GM21825 (cell line): ENCODE results near the gene SLC18B1.
"Not testable (repeated sequence)": the region's sequence is repeated elsewhere in the genome, so short reads cannot be mapped to it uniquely, and the experiment has no call there.

Experiments used
- ATAC-seq: cut with Tn5 transposase; IDR thresholded peaks from one replicate; pipeline ENCODE4 v1.9.1; 2021; ENCODE audit warnings: mild to moderate bottlenecking, moderate library complexity; ENCODE audit not compliant: unreplicated experiment

SLC18B1 gene

DNA sequence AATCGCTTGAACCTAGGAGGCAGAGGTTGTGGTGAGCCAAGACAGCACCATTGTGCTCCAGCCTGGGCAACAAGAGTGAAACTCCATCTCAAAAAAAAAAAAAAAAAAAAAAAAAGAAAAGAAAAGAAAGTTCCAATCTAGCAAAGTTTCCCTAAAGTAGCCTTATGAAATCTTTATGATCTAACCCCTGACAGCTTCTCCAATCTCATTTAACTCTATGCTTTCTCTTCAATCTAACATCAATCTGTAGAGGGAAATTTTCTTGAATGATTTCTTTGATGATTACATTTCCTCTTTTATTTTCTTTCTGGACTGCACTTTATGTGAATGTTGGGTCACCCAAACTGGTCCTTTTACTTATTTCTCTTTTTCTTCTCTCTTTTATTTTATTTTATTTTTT, 2.2 kb upstream of the SLC18B1 start:
- ATAC-seq: no peak

DNA sequence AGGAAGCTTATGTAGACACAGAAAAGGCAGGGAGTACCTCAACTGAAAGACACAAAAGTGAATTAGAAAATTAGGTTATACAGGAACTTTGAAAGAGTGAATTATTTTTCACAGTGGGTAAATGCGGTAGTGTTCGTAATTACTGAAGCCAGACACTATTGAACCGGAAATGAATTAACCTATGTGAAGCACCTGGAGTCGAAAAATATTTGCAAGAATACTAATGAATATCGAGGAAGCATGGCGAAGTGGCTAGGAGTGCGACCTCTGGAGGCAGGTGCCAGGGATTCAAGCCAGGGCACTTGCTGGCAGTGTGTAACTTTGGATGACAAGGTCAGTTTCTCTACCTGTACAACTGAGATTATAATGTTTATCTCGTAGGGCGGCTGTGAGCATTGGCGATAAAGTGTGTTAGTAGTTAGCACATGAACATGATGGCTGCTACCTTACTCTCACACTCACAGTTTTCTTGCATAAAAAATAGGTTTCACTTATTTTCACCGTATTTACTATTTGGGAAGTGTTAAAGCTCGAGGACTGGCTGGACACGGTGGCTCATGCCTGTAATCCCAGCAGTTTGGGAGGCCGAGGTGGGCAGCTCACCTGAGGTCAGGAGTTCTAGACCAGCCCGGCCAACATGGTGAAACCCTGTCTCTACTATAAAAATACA, 567 bp upstream of the SLC18B1 start:
- peak; percentile 90 for ATAC-seq

DNA sequence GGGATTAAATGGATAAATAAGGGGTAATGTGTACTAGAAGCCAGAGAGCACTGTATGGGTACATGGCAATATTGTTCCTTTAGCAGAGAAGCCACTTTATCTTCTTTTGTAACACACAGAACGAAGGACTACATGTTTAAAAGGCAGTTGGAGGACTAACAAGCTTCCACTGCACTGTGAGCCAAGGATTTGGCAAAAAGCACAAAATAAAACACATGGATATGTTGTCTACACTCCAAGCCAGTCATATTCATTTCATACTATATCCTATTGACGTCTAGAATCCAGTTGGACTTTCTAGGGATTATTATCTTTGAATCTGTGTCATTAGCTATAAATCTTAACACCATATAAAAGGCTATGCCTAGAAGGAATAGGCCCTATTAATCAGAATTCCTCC, 3.0 kb downstream of the SLC18B1 start:
- no peak for ATAC-seq

DNA sequence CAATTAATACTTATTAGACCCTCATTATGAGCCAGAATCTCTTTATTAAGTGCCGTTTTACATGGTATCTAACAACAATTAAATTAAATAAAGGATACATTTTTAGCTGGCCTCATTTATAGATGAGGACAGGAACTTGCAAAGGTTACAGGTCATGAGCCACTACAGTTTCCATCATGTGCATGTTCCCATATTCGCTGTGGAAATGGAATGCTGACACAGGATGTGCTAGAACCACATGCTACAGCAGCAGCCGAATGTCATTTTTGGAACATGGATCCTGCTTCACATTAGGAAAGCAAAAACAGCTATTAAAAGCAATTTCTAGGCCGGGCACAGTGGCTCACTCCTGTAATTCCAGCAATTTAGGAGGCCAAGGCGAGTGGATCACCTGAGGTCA, 5.9 kb downstream of the SLC18B1 start:
- ATAC-seq: no peak

- ATAC-seq: no peak
Observed at GRCh38 chr6:132790450-132790849, 8.0 kb downstream of the SLC18B1 start.

GRCh38 chr6:132789396-132789776, 9.1 kb downstream of the SLC18B1 start:
- ATAC-seq: no peak

- ATAC-seq: no peak
Observed at GRCh38 chr6:132788658-132789395, 9.6 kb downstream of the SLC18B1 start.

- no peak for ATAC-seq
Observed at GRCh38 chr6:132785936-132786335, 12.5 kb downstream of the SLC18B1 start.

DNA sequence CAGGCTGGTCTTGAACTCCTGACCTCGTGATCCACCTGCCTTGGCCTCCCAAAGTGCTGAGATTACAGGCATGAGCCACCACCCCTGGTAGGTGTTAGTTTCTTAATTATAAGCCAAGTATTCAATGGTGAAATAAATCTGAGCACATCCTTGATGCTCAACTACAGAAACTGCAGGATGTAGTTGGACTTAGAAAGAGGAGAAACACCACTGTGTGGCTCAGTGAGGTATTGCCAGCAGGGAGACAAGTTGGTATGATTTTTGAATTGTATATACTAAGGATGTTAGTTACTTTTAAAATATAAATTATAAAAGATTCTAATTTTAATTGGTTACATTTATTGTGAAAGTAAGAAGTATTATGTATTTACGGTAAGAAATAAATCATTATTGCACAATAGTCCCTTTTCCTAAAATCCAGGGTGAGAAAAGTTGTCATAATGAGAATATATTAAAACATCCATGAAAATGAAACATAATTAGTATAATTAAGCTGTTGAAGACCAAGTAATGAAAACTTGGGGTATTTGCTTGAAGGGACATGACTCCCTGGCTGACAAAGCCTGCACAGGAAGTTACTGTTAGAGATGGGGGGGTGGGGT, 17.6 kb downstream of the SLC18B1 start:
- ATAC-seq: no peak

DNA sequence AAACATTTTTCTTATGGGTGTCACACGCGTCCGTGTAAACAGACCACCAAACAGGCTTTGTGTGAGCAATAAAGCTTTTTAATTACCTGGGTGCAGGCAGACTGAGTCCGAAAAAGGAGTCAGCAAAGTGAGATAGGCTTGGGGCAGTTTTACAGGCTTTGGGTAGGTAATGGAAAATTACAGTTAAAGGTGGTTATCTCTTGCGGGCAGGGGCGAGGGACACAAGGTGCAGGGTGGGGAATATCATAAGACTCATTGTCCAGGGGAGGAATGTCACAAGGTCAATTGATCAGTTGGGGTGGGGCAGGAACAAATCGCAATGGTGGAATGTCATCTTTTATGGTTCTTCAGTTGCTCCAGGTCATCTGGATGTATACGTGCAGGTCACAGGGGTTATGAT, 20.6 kb downstream of the SLC18B1 start:
- ATAC-seq: not testable (repeated sequence)

DNA sequence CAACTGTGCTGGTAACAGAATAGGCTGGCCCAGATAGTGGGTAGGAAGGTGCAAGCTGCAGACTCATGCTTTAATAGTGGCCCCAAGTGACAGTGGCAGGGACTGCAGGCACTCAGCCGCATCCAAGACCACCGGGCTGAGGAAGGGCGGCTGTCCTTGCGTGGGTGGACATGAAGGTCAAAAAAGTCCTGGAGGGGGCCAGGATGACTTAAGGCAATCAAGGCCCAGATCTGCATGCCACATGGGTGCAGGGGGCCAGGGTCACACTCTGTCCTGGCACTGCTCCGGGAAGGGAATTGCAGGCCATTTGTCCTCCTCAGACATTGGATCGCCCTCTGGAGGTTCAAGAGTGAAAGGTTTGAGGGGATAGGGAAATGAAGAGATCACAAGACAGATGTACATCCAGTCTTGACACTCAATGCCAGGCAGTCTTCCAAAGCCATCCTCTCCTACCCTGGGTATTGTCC, 30.4 kb downstream of the SLC18B1 start:
- peak; percentile 74 for ATAC-seq

DNA sequence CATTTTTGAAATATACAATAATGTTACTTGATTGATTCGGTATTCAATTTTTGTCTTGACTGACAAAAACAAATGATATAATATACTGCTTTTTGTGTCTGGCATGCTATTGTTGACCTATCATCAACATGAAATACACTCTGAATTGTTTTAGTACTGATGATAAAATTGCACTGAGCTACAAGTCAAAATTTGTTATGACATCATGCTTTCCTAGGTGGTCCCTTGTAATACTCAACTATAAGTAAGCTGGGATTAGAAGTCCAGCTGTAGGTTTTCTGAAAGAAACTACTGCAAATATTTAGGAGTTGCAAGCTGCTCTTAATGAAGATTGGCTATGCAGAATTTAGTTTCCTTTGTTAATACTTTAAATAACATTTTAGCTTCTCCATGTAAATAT, 32.9 kb downstream of the SLC18B1 start:
- no peak for ATAC-seq

GRCh38 chr6:132764370-132764769, 34.1 kb downstream of the SLC18B1 start:
- ATAC-seq: no peak

DNA sequence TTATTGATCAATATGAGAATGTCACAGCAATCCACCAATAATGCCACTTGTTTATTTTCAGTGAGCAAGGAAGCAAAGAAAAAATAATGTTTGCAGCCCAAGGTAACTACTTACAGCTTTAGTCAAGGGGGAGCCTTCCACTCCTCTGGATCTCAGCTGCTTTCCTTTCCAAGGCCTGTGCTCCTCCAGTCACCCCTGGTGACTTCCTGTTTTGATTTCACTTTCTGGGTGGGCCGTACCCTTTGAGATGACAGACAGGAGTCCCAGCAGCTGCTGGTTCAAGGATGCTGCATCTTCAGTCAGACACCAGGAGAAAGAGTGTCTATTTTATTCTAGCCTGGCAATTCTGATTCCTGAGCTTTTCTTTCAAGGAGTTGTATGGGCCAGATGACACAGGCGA, 35.2 kb downstream of the SLC18B1 start:
- ATAC-seq: peak; percentile 96

GRCh38 chr6:132760256-132760655, 38.2 kb downstream of the SLC18B1 start:
- no peak for ATAC-seq

GRCh38 chr6:132758689-132759088, 39.7 kb downstream of the SLC18B1 start:
- ATAC-seq: no peak

- ATAC-seq: no peak
Observed at GRCh38 chr6:132752255-132752654, 46.2 kb downstream of the SLC18B1 start.

GRCh38 chr6:132751828-132752227, 46.6 kb downstream of the SLC18B1 start:
- ATAC-seq: no peak

DNA sequence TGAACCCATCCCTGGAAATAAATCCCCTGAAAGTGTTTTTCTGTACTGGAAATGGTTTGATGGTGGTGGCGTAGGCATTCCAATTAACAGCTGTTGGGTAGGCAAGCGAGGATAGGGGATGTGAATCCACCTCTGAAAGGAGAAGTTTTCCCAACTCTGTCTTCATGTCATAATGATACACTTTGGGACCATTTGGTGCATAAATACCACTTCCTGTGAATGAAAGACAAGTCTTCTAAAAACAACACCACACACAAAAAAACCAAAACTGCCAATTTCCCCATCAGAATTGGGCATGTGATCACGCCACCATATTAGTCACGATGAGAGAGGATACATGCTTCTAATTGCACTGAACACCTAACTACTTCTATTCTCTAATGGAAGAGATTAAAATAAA, 47.1 kb downstream of the SLC18B1 start:
- peak; percentile 65 for ATAC-seq

- ATAC-seq: peak; percentile 75
Observed at GRCh38 chr6:132750455-132751248, 47.8 kb downstream of the SLC18B1 start.

- ATAC-seq: no peak
Observed at GRCh38 chr6:132749111-132749510, 49.3 kb downstream of the SLC18B1 start.
